ELR (cell line): Measurements from ENCODE around the gene C1QTNF4.
"Not testable (repeated sequence)": the region's sequence is repeated elsewhere in the genome, so short reads cannot be mapped to it uniquely, and the experiment has no call there.

ENCODE experiments used
- DNase-seq: peaks from one replicate; pipeline ENCODE4 v3.0.0-alpha.2; 2015; ENCODE audit warnings: low read depth

C1QTNF4 gene

GRCh38 chr11:47565340-47566148, 28.7 kb downstream of the C1QTNF4 start, which contains the start of gene PTPMT1:
PTPMT1 (plus strand) TSS chr11:47565599; CDS start chr11:47565623, 24 bp downstream.
- peak; percentile 82 for DNase-seq

- no peak for DNase-seq
These were observed 29.3 kb downstream of the C1QTNF4 start for GRCh38 chr11:47564933-47565339.

- not testable (repeated sequence) for DNase-seq
These were observed 29.8 kb downstream of the C1QTNF4 start for GRCh38 chr11:47564366-47564765.

GRCh38 chr11:47562393-47562792, 31.8 kb downstream of the C1QTNF4 start:
- not testable (repeated sequence) for DNase-seq

- no peak for DNase-seq
These were observed 33.8 kb downstream of the C1QTNF4 start for GRCh38 chr11:47560426-47560825.

GRCh38 chr11:47558695-47559094, 35.5 kb downstream of the C1QTNF4 start:
- no peak for DNase-seq

- DNase-seq = not testable (repeated sequence)
These were observed 37.2 kb downstream of the C1QTNF4 start for GRCh38 chr11:47557004-47557403.

GRCh38 chr11:47553406-47553743, 40.8 kb downstream of the C1QTNF4 start:
- no peak for DNase-seq

GRCh38 chr11:47552566-47553405, 41.4 kb downstream of the C1QTNF4 start, which contains the start of gene CELF1:
CELF1 (minus strand) TSS chr11:47553132; CDS start chr11:47499523, 53,609 bp downstream.
- peak; percentile 93 for DNase-seq

- peak; percentile 66 for DNase-seq
These were observed 42.1 kb downstream of the C1QTNF4 start for GRCh38 chr11:47552056-47552565.

- peak; percentile 64 for DNase-seq
These were observed 43.1 kb downstream of the C1QTNF4 start for GRCh38 chr11:47551086-47551485.

- no peak for DNase-seq
These were observed 43.7 kb downstream of the C1QTNF4 start for GRCh38 chr11:47550288-47551047.

GRCh38 chr11:47546274-47546673, 47.9 kb downstream of the C1QTNF4 start:
- not testable (repeated sequence) for DNase-seq

- no peak for DNase-seq
These were observed 48.9 kb downstream of the C1QTNF4 start for GRCh38 chr11:47545298-47545697.

- peak; percentile 33 for DNase-seq
These were observed 53.1 kb downstream of the C1QTNF4 start for GRCh38 chr11:47541070-47541469.

GRCh38 chr11:47539681-47540039, 54.6 kb downstream of the C1QTNF4 start:
- DNase-seq = no peak
